Common myeloid progenitor, CD34-positive (primary cell): Measurements from ENCODE around the gene PSME1.

ENCODE experiments used
- CTCF ChIA-PET: fragments of 350-600 bp; sonication (Branson Sonifier 250); formaldehyde crosslinking; loops from one replicate; lab custom pipeline; 2021; ENCODE audit warnings: antibody characterized with exemption; lab: Charles Lee
- POLR2A ChIA-PET: fragments of 350-600 bp; sonication (Branson Sonifier 250); formaldehyde crosslinking; loops from one replicate; lab custom pipeline; 2021; ENCODE audit warnings: antibody characterized with exemption; lab: Charles Lee
- DNase-seq, 3 donors: peaks; one replicate each; pipeline versions ENCODE4 v3.0.0 to v3.0.0-alpha.2; 2013
- H3K27ac ChIP-seq, 2 experiments: 1 replicate in 1 of 2; 2 replicates in 1 of 2; pipeline ENCODE4 v1.7.0; 2013; ENCODE audit warnings: inconsistent platforms in 2 of 2, low read length in 2 of 2, mild to moderate bottlenecking in 2 of 2, low read depth in 1 of 2, moderate library complexity in 1 of 2; ENCODE audit not compliant: severe bottlenecking in 2 of 2, insufficient read depth in 1 of 2, poor library complexity in 1 of 2
- H3K27me3 ChIP-seq, 5 experiments: replicated peaks in 2 of 5; 1 replicate in 3 of 5; 2 replicates in 2 of 5; pipeline versions ENCODE4 v1.6.1 to v1.7.0; 2013; ENCODE audit warnings: low read length in 4 of 5, mild to moderate bottlenecking in 2 of 5, moderate library complexity in 2 of 5, inconsistent platforms in 1 of 5; ENCODE audit not compliant: insufficient read depth in 5 of 5, control insufficient read depth in 4 of 5
- H3K36me3 ChIP-seq, 4 experiments: 1 replicate in 2 of 4; 2 replicates in 2 of 4; pipeline versions ENCODE4 v1.6.1 to v1.7.0; 2013; ENCODE audit warnings: low read length in 3 of 4, control low read depth in 1 of 4, mild to moderate bottlenecking in 1 of 4; ENCODE audit not compliant: control insufficient read depth in 4 of 4, insufficient read depth in 4 of 4
- H3K4me1 ChIP-seq, 4 experiments: 1 replicate in 3 of 4; 2 replicates in 1 of 4; pipeline versions ENCODE4 v1.6.1 to v1.7.1; 2013; ENCODE audit warnings: low read length in 3 of 4, mild to moderate bottlenecking in 3 of 4, control low read depth in 1 of 4, inconsistent platforms in 1 of 4, moderate library complexity in 1 of 4; ENCODE audit not compliant: control insufficient read depth in 4 of 4, insufficient read depth in 4 of 4; ENCODE audit errors: control extremely low read depth in 1 of 4
- H3K4me3 ChIP-seq, 7 experiments: 1 replicate in 4 of 7; 2 replicates in 3 of 7; pipeline versions ENCODE4 v1.5.1 to v1.7.0; 2013; ENCODE audit warnings: mild to moderate bottlenecking in 7 of 7, low read length in 6 of 7, moderate library complexity in 6 of 7, inconsistent platforms in 2 of 7, low read depth in 2 of 7, control low read depth in 1 of 7; ENCODE audit not compliant: insufficient read depth in 4 of 7, control insufficient read depth in 1 of 7; ENCODE audit errors: extremely low read depth in 1 of 7
- H3K9me3 ChIP-seq, 5 experiments: 1 replicate in 4 of 5; 2 replicates in 1 of 5; pipeline versions ENCODE4 v1.6.1 to v1.7.1; 2013; ENCODE audit warnings: low read length in 4 of 5, mild to moderate bottlenecking in 2 of 5, inconsistent platforms in 1 of 5, low read depth in 1 of 5, moderate library complexity in 1 of 5; ENCODE audit not compliant: control insufficient read depth in 4 of 5, insufficient read depth in 2 of 5; ENCODE audit errors: control extremely low read depth in 1 of 5
- WGBS: methylation state at CpG from one replicate; pipeline ENCODE4 v1.1.5; 2013; ENCODE audit not compliant: insufficient coverage; 5-methylcytosine and 5-hydroxymethylcytosine counted together

Gene PSME1

DNA sequence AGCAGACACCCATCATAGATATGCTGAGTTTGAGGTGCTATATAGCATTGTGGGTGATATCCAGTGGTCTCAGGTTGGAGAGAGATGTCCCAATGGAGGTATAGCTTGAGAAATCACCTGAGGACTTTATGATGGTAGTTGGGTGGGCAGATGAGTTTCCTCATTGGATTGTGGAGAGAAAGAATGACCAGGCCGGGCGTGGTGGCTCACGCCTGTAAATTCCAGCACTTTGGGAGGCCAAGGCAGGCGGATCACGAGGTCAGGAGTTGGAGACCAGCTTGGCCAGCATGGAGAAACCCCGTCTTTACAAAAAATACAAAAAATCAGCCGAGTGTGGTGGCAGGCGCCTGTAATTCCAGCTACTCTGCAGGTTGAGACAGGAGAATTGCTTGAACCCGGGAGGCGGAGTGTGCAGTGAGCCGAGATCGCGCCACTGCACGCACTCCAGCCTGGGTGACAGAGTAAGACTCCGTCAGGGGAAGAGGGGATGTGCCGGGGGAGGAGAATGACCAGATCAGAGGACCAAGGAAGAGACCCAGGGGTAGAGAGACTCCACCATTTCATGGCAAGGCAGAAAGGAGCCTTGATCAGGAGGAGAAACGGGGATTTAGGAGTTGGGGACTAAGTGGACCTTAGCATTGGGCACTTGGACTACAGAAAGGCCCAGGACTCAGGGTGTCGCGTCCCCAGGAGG, 42.6 kb upstream of the PSME1 start:
- 83% methylated on average over 19 of the region's 19 CpGs for WGBS
- no peaks in the 10 kb centered on the region for H3K9me3 ChIP-seq
- H3K4me3 ChIP-seq, result peak overlapping the region in 6 of 7 experiments; percentile 48 to 86 (median 78)
- H3K27ac ChIP-seq, result peak overlapping the region; percentile 80 to 90
- CTCF ChIA-PET, result interaction anchor here (0.8 to 8.7 kb wide), 15 partner anchors 9 to 108 kb away, joined by 3 to 178 read pairs (median 6); partner anchors contain the start of genes CARMIL3, CPNE6, DCAF11 and NRL
- POLR2A ChIA-PET, result interaction anchor here (0.8 to 2.6 kb wide), 4 partner anchors 12 to 68 kb away, joined by 3 to 11 read pairs (median 6); partner anchors contain the start of genes DCAF11, IRF9 and NRL
- peaks cover 0 to 37% (median 29%) of the 10 kb centered on the region in 4 experiments for H3K4me1 ChIP-seq
- peaks cover 0 to 12% (median 4%) of the 10 kb centered on the region in 4 experiments for H3K36me3 ChIP-seq
- no peak for DNase-seq
- H3K27me3 ChIP-seq, result no peaks in the 10 kb centered on the region

DNA sequence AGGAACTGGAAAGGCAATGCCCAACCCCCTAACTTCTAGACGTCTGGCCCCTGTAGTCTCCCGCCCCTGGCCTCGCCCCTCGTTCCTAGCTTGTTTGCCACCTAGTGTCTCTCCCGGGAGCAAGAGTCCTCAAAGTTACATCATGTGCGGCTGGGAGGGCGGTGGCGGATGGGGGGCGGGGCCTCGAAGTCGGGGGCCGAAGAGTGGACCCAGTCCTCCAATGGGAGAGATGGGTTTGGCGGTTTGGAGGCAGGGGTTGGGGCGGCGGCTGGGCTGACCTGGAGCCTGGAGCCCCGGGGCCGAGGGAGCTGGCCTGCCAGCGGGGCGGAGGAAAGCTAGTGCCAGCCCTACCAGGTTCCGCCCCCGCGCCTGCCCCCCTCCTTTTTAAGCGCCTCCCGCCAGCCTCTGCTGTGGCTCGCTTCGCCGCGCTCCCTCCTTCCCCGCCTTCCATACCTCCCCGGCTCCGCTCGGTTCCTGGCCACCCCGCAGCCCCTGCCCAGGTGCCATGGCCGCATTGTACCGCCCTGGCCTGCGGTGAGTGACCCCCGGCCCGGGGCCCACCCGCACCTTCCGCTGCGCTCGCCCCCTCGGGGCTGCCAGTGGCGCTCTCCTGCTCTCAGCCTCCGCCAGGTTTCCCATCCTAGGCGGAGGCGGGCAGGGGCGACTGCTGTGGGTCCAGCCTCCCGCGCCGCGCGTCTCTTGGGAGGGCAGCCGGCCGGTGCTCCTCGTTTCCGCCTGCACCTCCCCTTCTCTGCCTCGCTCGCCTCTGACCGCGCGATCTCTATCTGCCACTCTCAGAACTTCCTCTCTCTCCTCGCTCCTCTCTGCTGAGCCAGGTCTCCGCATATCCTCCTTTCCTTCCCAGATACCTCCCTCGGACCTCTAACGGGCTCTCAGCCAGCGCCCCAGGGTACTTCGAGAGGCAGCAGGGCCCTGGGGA, 41.8 kb upstream of the PSME1 start, which contains the start of gene PCK2:
TSS of gene PCK2 (plus strand) at position 411 of the 940 bp plus-strand sequence. CDS start at position 506, 95 bp downstream.
- Histone ChIP-seq H3K4me3 (peak within 1 kb of the TSS; percentile 48 to 86 (median 77)), H3K4me1 (peaks cover 0 to 37% (median 29%) of the 10 kb centered on the region in 4 experiments), H3K27me3 (no peaks in the 10 kb centered on the region), H3K9me3 (no peaks in the 10 kb centered on the region), H3K36me3 (peaks cover 0 to 20% (median 8%) of the 10 kb centered on the region in 4 experiments), H3K27ac (peak within 1 kb of the TSS; percentile 80 to 90)
- POLR2A ChIA-PET, result interaction anchor here (1.2 to 2.6 kb wide), 4 partner anchors 11 to 67 kb away, joined by 5 to 12 read pairs (median 8); partner anchors contain the start of genes DCAF11, IRF9 and NRL
- CTCF ChIA-PET, result interaction anchor here (0.7 to 8.7 kb wide), 11 partner anchors 9 to 86 kb away, joined by 3 to 178 read pairs (median 6); partner anchors contain the start of genes CARMIL3, DCAF11, IRF9 and NRL
- WGBS, result under 1% methylated on average over 46 of the region's 68 CpGs
- peak; percentile 79 to 87 (median 84) for DNase-seq

DNA sequence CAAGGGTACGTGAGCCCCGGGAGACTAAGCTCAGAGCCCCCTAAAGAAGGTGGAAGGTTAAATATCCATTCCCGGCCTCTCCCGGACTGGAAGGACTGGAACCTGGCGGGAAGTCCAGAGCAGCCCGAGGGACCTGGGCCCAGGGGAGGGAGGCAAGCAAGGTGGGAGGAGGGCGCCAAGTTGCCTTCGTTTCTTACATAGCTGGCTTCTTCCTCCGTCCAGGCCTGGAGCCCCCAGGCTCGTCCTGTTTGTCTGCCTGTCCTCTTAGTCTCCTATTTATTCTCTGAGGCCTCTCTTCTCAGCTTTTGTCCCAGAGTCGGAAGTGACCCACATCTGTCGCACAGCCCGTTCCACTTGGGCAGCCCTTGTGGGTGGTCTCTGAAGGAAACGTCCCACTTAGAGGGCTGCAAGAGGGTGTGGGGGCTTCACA, 41.1 kb upstream of the PSME1 start:
- peak overlapping the region; percentile 80 to 90 for H3K27ac ChIP-seq
- peak overlapping the region; percentile 48 to 86 (median 77) for H3K4me3 ChIP-seq
- ChIA-PET POLR2A (interaction anchor here (1.7 to 2.6 kb wide), 3 partner anchors 10 to 19 kb away, joined by 5 to 12 read pairs (median 11); partner anchors contain the start of genes DCAF11 and NRL), CTCF (interaction anchor here (0.7 to 8.7 kb wide), 7 partner anchors 10 to 87 kb away, joined by 3 to 178 read pairs (median 12); partner anchors contain the start of genes CARMIL3, DCAF11, IRF9 and NRL)
- DNase-seq, result peak; percentile 15 to 52 (median 34)
- WGBS, result 3% methylated on average over 11 of the region's 14 CpGs
- H3K4me1 ChIP-seq, result peaks cover 0 to 37% (median 29%) of the 10 kb centered on the region in 4 experiments
- H3K27me3 ChIP-seq, result no peaks in the 10 kb centered on the region
- H3K36me3 ChIP-seq, result peaks cover 0 to 27% (median 13%) of the 10 kb centered on the region in 4 experiments
- no peaks in the 10 kb centered on the region for H3K9me3 ChIP-seq

DNA sequence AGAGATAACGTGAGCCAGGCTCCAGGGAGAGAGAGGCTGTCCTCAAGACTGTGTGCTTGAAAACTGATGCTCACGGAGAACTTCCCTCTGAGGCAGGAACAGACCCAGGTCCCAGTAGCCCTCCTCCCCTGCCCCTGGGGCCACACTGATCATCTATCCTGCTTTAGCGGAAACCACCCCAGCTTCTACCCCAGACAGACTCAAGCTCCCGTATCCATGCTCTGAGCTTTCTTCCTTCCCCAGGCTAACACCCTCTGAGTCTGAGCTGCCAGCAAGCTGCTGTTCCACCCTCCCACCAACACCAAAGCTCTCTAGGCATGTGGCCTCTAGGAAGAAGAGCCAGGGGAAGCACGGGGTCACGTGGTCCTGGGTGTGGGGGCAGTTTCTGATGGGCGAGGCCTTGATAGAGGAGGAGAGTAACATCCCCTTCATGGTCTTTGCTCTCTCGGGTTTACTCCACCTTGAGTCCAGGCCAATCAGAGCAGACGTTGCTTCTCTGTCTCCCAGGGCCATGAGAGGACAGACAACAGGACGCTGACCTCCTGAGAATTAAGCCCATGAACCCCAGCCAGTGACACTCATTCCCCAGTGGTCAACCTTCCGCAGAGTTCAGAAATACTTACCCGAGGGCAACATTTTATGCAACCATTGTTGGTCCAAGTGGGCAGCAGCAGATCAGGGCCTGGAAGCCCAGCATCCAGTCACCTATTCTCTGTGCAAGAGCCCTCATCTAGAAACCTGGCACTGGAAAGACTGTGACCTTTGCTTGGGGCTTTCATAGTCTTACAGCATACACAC, 40.5 kb upstream of the PSME1 start:
- Histone ChIP-seq H3K27ac (peak overlapping the region; percentile 80 to 90), H3K4me1 (peaks cover 0 to 37% (median 29%) of the 10 kb centered on the region in 4 experiments), H3K9me3 (no peaks in the 10 kb centered on the region), H3K36me3 (peaks cover 0 to 32% (median 16%) of the 10 kb centered on the region in 4 experiments), H3K4me3 (peak overlapping the region; percentile 48 to 86 (median 77)), H3K27me3 (no peaks in the 10 kb centered on the region)
- ChIA-PET POLR2A (interaction anchor here (1.7 to 2.6 kb wide), 3 partner anchors 10 to 18 kb away, joined by 5 to 12 read pairs (median 11); partner anchors contain the start of genes DCAF11 and NRL), CTCF (interaction anchor here (0.7 to 8.7 kb wide), 8 partner anchors 11 to 88 kb away, joined by 3 to 178 read pairs (median 9); partner anchors contain the start of genes CARMIL3, DCAF11, IRF9 and NRL)
- DNase-seq, result peak; percentile 38 to 77 (median 69)
- 36% methylated on average over 9 of the region's 12 CpGs for WGBS

DNA sequence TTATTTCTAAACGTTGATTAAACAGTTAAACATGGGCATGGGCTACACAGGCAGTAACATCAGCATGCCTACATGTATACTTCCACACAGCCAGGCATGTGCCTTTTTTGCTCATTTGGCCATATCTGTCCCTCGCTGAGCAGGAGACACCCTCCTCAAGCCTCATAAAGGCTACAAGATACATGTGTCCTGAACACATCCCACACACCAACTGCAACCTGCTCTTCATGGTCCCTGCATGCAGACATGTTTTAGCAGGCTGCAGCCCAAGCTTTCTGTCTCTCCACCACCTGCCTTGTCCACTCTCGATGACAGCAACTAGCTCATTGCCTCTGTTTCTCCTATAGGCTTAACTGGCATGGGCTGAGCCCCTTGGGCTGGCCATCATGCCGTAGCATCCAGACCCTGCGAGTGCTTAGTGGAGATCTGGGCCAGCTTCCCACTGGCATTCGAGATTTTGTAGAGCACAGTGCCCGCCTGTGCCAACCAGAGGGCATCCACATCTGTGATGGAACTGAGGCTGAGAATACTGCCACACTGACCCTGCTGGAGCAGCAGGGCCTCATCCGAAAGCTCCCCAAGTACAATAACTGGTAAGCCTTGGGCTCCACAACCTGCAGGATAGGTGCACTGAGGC, 39.3 kb upstream of the PSME1 start:
- 100% methylated on average over 8 of the region's 8 CpGs for WGBS
- CTCF ChIA-PET, result interaction anchor here (0.8 to 7.1 kb wide), 5 partner anchors 11 to 38 kb away, joined by 3 to 83 read pairs (median 5); partner anchors contain the start of genes DCAF11 and NRL

More for the DNA sequence above, 39.3 kb upstream of the PSME1 start:
- Histone ChIP-seq H3K4me1 (peaks cover 0 to 34% (median 27%) of the 10 kb centered on the region in 4 experiments), H3K4me3 (no peak overlapping the region), H3K9me3 (no peaks in the 10 kb centered on the region), H3K27me3 (no peaks in the 10 kb centered on the region), H3K27ac (no peak overlapping the region), H3K36me3 (peaks cover 0 to 44% (median 21%) of the 10 kb centered on the region in 4 experiments)
- POLR2A ChIA-PET, result no interaction called here
- DNase-seq, result no peak
